ENCODE data around the gene TRPC6.

DNA sequence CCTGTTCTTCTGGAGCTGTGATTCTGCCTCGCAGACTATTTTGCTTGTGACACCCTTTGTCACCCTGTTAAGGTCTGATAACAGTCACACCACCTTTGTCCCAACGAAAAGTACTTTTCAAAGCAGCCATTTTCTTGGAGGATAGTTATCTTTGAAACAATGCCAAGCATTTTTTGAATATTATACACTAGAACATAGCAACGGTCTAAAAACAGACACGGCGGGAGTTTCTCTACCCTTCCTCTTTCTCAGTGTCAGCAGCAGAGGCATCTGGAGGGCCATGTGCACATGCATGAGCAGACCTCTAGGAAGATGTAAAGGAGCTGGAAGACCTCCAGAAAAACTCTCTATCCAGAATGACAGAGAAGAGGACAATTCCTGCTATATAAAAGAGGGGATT, 86.5 kb downstream of the TRPC6 start:
- TF ChIP-seq SP1 (IDR thresholded peaks at IDR 0.05) = no peak
- TF ChIP-seq, protein P1, sequence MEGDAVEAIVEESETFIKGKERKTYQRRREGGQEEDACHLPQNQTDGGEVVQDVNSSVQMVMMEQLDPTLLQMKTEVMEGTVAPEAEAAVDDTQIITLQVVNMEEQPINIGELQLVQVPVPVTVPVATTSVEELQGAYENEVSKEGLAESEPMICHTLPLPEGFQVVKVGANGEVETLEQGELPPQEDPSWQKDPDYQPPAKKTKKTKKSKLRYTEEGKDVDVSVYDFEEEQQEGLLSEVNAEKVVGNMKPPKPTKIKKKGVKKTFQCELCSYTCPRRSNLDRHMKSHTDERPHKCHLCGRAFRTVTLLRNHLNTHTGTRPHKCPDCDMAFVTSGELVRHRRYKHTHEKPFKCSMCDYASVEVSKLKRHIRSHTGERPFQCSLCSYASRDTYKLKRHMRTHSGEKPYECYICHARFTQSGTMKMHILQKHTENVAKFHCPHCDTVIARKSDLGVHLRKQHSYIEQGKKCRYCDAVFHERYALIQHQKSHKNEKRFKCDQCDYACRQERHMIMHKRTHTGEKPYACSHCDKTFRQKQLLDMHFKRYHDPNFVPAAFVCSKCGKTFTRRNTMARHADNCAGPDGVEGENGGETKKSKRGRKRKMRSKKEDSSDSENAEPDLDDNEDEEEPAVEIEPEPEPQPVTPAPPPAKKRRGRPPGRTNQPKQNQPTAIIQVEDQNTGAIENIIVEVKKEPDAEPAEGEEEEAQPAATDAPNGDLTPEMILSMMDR (IDR thresholded peaks at IDR 0.05; ENCODE audit: low read depth, low read length, missing input control) = no peak
- TF ChIP-seq, protein P2, sequence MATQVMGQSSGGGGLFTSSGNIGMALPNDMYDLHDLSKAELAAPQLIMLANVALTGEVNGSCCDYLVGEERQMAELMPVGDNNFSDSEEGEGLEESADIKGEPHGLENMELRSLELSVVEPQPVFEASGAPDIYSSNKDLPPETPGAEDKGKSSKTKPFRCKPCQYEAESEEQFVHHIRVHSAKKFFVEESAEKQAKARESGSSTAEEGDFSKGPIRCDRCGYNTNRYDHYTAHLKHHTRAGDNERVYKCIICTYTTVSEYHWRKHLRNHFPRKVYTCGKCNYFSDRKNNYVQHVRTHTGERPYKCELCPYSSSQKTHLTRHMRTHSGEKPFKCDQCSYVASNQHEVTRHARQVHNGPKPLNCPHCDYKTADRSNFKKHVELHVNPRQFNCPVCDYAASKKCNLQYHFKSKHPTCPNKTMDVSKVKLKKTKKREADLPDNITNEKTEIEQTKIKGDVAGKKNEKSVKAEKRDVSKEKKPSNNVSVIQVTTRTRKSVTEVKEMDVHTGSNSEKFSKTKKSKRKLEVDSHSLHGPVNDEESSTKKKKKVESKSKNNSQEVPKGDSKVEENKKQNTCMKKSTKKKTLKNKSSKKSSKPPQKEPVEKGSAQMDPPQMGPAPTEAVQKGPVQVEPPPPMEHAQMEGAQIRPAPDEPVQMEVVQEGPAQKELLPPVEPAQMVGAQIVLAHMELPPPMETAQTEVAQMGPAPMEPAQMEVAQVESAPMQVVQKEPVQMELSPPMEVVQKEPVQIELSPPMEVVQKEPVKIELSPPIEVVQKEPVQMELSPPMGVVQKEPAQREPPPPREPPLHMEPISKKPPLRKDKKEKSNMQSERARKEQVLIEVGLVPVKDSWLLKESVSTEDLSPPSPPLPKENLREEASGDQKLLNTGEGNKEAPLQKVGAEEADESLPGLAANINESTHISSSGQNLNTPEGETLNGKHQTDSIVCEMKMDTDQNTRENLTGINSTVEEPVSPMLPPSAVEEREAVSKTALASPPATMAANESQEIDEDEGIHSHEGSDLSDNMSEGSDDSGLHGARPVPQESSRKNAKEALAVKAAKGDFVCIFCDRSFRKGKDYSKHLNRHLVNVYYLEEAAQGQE (IDR thresholded peaks at IDR 0.05) = no peak
